PFSK-1 (cell line): ENCODE data around the gene GALNT9.

ENCODE experiments used
- FOXP2 ChIP-seq: optimal IDR thresholded peaks from 2 replicates; pipeline ENCODE3; 2011; ENCODE audit warnings: borderline replicate concordance, control low read depth, inconsistent platforms; ENCODE audit not compliant: insufficient read depth; ENCODE audit errors: extremely low read length, extremely low read depth
- POLR2AphosphoS5 ChIP-seq: IDR thresholded peaks from 2 replicates; pipeline ENCODE4 v1.6.1; 2012; ENCODE audit warnings: low read depth, mild to moderate bottlenecking, control low read depth, low read length, moderate library complexity
- REST ChIP-seq, 2 experiments: IDR thresholded peaks; 2 replicates each; pipeline versions ENCODE4 v1.6.1 to v1.8.0; 2011 to 2012; ENCODE audit warnings: low read depth in 2 of 2, low read length in 2 of 2, control low read depth in 1 of 2, inconsistent platforms in 1 of 2, mild to moderate bottlenecking in 1 of 2, moderate library complexity in 1 of 2; ENCODE audit not compliant: insufficient read depth in 1 of 2
- SIN3A ChIP-seq: IDR thresholded peaks from 2 replicates; pipeline ENCODE4 v1.6.1; 2012; ENCODE audit warnings: mild to moderate bottlenecking, low read length, moderate library complexity, borderline replicate concordance; ENCODE audit not compliant: insufficient read depth
- TAF1 ChIP-seq: IDR thresholded peaks from 2 replicates; pipeline ENCODE4 v1.6.1; 2012; ENCODE audit warnings: low read length, control low read depth, borderline replicate concordance; ENCODE audit not compliant: insufficient read depth

DNA sequence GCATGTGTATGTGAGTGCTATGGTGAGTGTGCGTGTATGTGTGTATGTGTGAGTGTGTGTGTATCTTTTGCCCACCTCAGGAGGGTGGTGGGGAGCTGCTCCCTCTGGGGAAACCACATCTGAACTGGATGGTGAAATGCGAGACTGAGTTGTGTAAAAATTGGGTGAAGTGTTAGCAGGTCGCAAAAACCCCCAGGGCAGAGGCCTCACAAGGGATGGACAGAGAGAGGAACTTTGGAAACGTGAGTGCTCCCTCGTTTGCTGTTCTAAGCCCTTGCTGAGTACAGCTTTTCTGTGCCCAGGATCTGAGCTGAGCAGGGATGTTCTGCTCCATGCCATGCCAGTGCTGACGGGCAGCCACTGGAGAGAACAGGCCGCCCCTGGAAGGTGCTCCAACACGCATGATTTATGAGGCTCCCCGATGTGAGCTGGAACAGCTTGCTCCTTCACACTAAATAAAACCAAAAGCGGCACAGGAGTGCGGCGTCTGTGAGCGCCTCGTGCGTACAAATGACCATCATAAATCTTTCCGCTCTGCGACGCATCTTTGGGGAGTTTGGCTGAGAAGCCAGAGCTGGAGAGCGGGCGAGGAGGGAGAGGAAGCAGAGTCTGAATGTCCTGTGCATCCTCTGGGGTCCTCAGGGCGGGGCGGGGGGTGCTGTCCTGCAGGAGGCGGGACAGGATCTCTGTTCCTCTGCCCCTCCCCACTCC, 14.1 kb upstream of the GALNT9 start:
- no peak for TF ChIP-seq SIN3A
- TF ChIP-seq TAF1, result no peak
- TF ChIP-seq POLR2AphosphoS5, result no peak
- TF ChIP-seq REST (IDR thresholded peaks at IDR 0.05; ENCODE audit: insufficient read depth in 1 of 2, low read depth in 2 of 2, low read length in 2 of 2), result no peak
- no peak for TF ChIP-seq FOXP2
